WTC11 (cell line): ENCODE data around the gene DCST2.

Source experiments
- ARID4B ChIP-seq: sonication (generic); formaldehyde crosslinking; IDR thresholded peaks from 2 replicates; pipeline ENCODE4 v1.8.0; 2023; ENCODE audit warnings: missing genetic modification reagents, mild to moderate bottlenecking, borderline replicate concordance
- CTCF ChIP-seq: fragments of 200-600 bp; IDR thresholded peaks from 2 replicates; pipeline ENCODE4 v1.8.0; 2022; ENCODE audit warnings: antibody characterized with exemption
- FOXJ3 ChIP-seq: sonication (generic); formaldehyde crosslinking; IDR thresholded peaks from 2 replicates; pipeline ENCODE4 v1.9.0; 2021; ENCODE audit warnings: missing genetic modification reagents, mild to moderate bottlenecking, borderline replicate concordance
- NFYB ChIP-seq: sonication (generic); formaldehyde crosslinking; conservative IDR thresholded peaks from 2 replicates; pipeline ENCODE4 v1.8.0; 2022; ENCODE audit warnings: low read depth, missing genetic modification reagents
- NR3C1 ChIP-seq: sonication (generic); formaldehyde crosslinking; conservative IDR thresholded peaks from 2 replicates; pipeline ENCODE4 v1.8.1; 2023; ENCODE audit warnings: low read depth, mild to moderate bottlenecking, missing genetic modification reagents
- TP53 ChIP-seq: sonication (generic); formaldehyde crosslinking; IDR thresholded peaks from 2 replicates; pipeline ENCODE4 v1.8.1; 2023; ENCODE audit warnings: mild to moderate bottlenecking, missing genetic modification reagents
- TF ChIP-seq, protein P1 (sequence below): sonication (generic); formaldehyde crosslinking; IDR thresholded peaks from 2 replicates; pipeline ENCODE4 v1.8.1; 2022; ENCODE audit warnings: mild to moderate bottlenecking, moderate library complexity, missing genetic modification reagents

DNA sequence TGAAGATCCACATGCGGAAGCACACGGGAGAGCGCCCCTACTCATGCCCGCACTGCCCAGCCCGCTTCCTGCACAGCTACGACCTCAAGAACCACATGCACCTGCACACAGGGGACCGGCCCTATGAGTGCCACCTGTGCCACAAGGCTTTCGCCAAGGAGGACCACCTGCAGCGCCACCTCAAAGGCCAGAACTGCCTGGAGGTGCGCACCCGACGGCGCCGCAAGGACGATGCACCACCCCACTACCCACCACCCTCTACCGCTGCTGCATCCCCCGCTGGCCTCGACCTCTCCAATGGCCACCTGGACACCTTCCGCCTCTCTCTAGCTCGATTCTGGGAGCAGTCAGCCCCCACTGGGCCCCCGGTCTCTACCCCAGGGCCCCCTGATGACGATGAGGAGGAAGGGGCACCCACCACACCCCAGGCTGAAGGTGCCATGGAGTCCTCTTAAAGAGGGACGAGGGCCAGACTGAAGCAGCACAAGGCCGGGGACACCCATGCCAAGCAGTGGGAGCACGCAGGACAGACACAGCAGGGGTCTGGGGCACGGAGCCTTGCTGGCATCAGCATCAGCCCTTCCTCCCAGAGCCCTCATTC lies 17.2 kb downstream of the DCST2 start:
- TF ChIP-seq CTCF (no peak), ARID4B (CRISPR knock-in tag) (no peak), TP53 (CRISPR knock-in tag) (no peak), NFYB (CRISPR knock-in tag) (no peak), FOXJ3 (CRISPR knock-in tag) (no peak), NR3C1 (CRISPR knock-in tag) (no peak)
- TF ChIP-seq, protein P1, sequence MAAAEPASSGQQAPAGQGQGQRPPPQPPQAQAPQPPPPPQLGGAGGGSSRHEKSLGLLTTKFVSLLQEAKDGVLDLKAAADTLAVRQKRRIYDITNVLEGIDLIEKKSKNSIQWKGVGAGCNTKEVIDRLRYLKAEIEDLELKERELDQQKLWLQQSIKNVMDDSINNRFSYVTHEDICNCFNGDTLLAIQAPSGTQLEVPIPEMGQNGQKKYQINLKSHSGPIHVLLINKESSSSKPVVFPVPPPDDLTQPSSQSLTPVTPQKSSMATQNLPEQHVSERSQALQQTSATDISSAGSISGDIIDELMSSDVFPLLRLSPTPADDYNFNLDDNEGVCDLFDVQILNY (CRISPR knock-in tag), result no peak
